ENCODE results near the gene GNG8.

- TF ChIP-seq POLR2A (IDR thresholded peaks at IDR 0.05) (no peak), CTCF (IDR thresholded peaks at IDR 0.05) (no peak), EP300 (IDR thresholded peaks at IDR 0.05) (no peak)
Observed at GRCh38 chr19:46599716-46600373, 36.2 kb downstream of the GNG8 start.
